NCI-H446 (cell line): ENCODE measurements around the gene CFB.

Experiments
- DNase-seq, 2 experiments: peaks; one replicate each; lab custom pipeline; 2025; lab: John Stamatoyannopoulos, UW

The CFB gene

DNA sequence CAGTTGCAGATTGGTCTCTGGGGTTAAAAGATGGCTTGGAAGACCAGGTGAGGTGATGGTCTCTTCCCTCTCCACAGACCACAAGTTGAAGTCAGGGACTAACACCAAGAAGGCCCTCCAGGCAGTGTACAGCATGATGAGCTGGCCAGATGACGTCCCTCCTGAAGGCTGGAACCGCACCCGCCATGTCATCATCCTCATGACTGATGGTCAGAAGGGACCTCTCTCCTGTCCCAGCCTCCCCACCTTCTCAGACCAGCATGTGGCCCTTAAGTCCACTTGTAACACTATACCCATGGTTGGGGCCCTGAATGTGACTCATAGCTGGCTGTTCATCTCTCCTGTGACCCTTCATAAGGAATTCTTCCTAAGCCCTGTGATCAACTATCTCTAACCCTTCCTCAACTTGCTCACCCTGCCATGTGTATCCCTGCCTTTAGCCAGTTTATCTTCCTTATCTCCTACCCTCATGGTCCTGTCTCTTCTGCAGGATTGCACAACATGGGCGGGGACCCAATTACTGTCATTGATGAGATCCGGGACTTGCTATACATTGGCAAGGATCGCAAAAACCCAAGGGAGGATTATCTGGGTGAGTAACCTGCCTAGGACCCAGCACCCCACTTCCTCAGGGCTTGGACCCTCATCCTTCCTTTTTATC lies 3.0 kb downstream of the CFB start:
- DNase-seq, result no peak

DNA sequence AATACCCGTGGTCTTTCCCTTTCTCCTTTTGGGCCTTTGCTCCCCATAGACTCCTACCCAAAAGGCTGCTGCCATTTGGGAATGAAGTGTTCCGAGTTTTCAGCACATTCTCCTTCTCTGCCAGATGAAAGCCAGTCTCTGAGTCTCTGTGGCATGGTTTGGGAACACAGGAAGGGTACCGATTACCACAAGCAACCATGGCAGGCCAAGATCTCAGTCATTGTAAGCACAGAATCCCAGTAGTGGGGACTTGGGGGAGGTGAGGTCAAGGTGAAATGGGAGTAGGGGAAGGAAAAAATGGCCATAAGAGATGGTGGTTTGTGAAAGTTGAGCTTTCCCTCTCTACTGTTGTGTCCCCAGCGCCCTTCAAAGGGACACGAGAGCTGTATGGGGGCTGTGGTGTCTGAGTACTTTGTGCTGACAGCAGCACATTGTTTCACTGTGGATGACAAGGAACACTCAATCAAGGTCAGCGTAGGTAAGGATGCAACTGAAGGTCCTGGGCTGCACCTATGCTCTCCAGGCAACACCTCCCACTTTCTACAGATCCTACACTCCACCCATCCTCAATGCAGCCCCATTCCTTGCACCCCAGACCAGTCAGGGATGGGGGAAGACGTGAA lies 4.1 kb downstream of the CFB start:
- no peak for DNase-seq

DNA sequence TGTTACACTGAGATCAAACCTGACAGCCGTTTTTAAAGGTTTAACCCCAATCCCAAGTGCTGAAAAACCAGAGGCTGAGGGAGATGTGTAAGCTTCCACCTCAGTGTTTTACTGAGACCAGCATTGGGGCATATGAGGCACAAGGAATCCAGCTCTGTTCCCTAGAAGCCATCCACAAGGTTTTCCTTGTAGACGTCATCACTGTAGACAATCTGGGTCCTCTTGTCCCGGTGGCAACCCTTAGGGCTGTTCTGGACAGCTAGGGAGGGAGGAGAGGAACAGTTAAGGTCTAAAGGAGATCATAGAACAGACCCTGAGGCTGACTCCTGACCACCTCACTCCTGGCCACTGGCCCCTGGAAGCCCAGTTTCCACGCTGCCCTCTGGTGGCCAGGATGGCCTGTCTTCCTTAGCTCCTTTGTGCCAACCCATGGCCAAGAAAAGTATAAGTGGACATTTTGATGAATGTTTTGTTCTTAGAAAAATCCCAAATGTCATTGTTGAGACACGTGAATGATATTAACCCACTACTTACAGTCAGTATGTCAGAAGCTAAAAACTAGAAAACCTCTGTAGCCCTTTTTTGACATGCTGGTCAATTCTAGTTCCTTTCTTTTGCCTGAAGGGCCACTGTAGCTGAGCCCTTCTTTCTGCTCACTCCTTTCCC lies 6.4 kb downstream of the CFB start:
- no peak for DNase-seq

DNA sequence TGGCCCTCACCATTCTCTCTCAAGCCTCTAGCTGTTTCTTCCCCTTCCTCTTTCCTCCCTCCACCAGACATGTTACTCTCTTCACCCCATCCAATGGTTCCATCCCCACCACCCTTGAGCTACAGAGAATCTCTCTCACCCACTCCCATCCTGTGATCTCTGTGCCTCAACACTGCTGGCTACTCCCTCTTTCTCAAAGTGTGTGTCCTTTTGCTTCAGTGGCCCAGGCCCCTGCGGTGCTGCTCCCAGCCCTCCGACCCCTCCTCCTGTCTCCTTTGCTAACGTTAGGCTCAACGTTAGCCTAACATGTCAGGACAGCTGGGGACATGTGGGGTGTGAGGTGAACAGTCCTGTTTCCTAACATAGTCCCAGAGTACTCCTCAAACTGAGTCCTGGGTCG lies 7.0 kb downstream of the CFB start:
- DNase-seq, result no peak

DNA sequence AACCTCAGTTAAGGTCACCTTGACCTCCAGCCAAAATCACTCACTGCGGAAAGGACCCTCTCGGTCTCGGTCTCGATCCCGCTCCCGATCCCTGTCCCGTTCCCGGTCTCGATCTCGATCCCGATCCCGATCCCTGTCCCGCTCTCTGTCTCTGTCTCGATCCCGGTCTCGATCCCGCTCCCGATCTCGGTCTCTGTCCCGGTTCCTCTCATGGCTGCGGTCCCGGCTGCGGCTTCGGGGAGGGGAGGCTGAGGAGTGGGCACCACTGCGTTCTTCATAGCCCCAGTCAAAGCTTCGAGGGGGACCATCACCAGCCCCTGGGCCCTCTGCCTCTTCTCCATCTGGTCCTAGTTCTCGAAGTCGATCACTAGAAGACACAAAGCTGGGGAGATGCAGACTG lies 8.6 kb downstream of the CFB start:
- DNase-seq, result no peak

DNA sequence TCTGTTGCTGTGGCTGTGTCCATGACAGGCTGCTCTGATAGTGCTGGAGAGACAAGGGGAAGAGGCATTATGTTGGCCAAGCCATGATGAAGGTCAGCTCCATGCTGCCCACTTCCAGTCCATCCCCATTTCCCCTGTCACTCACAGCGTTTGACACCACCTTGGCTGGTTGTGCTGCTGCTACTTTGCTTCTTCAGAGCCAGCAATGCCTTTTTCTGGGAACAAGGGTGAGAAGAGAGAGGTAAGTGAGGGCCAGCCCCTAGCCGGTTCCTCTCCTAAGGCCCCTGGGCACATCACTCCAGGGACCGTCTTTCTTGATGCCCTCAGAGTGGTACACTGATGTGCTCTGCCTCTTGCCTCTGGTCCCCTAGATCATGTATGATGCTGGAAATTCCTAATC lies 10.9 kb downstream of the CFB start:
- DNase-seq, result no peak

DNA sequence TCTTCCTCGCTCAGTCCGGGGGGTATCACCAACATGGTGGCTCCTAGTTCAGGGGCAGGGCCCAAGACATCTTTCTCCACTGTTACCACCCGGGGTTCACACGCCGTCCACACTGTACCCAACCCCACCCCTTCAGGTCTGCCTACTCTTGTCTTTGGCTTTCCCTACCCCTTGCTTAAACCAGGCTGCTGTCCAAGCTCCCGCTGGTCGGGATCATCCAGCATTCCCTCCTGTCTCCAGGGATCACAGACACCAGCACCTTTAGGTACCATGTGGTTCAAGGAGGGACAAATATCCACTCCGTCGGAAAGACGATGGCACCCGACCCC lies 12.5 kb downstream of the CFB start:
- DNase-seq, result no peak

DNA sequence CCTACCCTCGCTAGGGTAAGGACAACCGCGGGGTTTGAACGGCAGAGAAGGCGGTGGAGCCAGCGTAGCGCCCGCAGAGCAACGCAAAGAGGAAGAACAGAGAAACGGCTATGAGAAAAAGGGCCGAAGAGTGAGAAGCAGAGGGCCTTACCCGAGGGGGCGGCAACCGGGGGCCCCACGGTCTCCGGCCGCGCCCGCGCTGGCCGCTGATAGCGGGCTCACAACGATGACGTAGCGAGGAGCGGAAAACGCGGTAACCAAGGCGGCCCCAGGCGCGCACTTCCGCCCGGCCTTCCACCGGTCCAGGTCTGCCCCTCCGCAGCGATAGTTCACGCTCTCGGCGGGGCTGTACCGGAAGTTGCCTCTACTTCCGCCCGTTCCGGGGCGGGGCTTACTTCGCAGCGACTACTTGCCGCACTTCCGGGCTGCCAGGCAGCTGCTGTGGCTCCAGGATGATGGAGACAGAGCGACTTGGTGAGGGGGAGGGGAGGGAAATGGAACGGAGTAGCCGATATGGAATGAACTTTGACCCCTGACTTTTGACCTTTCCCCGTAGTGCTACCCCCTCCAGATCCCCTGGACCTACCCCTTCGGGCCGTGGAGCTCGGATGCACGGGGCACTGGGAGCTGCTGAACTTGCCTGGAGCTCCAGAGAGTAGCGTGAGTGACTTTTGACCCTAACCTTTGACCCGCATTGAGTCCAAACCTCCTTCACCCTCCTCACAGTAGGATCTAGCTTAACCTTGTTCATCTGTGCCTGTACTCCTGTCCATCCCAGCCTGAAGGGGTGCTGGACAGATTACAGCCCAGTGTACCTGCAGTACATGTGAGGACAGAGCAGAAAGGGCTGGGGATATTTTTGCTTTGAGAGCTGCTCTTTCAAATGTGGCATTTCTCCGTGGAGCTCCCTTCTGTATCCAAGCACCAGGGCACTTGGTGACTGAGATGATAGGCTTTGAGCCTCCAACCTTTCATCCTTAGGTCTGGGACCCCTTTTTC lies 13.1 kb downstream of the CFB start, which contains the start of the genes NELFE and SKIC2:
NELFE (minus strand) TSS at position 231 of the 999 bp plus-strand sequence. CDS start 525 bp downstream, outside the sequence.
SKIC2 (plus strand) TSS at position 435 of the 999 bp plus-strand sequence; CDS start at position 453, 18 bp downstream.
- DNase-seq, result peak; percentile 89 to 99

DNA sequence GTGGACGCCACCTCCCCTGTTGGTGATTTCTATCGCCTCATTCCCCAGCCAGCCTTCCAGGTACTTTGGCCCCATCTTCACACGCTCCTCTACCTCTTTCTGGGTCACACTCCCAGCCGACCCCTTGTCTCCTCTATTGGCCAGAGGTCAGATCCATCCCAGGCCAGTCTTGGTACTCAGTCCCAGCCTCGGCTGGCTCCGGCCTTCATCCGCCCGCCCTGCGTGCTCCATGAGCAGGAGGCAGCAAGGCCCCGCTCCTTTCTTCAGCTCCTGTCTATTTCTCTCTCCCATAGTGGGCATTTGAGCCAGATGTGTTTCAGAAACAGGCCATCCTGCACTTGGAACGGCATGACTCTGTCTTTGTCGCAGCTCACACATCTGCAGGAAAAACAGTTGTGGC lies 15.7 kb downstream of the CFB start:
- DNase-seq, result no peak

DNA sequence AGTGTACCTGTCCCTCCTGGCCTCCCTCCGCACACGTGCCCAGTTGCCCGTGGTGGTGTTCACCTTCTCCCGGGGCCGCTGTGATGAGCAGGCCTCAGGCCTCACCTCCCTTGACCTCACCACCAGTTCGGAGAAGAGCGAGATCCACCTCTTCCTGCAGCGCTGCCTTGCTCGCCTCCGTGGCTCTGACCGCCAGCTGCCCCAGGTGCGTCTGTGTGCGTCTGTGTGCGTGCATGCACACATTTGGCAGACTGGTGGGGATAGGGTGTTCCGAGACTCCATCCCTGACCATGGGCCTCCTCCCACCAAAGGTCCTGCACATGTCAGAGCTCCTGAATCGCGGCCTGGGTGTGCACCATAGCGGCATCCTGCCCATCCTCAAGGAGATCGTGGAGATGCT lies 18.0 kb downstream of the CFB start:
- DNase-seq, result no peak

DNA sequence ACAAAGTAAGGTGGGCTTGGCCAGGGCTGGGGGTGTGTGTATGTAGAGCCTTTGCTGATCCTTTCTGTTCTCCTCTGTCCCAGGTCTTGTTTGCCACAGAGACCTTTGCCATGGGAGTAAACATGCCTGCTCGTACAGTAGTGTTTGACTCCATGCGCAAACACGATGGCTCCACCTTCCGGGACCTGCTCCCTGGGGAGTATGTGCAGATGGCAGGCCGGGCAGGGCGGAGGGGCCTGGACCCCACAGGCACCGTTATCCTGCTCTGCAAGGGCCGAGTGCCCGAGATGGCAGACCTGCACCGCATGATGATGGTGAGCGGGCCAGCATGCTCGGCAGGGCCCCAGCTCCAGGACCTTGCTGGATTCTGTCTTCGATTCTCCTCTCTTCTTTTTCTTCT lies 19.8 kb downstream of the CFB start:
- no peak for DNase-seq

DNA sequence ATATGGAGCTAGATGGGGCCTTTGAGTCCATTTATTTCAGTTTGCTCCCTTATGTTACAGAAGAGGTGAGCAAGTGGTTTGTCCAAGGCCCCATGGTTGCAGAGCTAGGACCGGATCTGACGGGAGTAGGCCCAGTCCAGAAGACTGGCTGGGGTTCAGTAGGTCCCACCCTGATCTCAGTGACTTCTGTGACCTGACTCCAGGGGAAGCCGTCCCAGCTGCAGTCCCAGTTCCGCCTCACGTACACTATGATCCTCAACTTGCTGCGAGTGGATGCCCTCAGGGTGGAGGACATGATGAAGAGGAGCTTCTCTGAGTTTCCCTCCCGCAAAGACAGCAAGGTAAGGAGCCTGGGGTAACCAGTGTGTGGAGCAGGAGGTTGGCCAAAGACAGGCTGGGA lies 20.6 kb downstream of the CFB start:
- DNase-seq, result no peak

DNA sequence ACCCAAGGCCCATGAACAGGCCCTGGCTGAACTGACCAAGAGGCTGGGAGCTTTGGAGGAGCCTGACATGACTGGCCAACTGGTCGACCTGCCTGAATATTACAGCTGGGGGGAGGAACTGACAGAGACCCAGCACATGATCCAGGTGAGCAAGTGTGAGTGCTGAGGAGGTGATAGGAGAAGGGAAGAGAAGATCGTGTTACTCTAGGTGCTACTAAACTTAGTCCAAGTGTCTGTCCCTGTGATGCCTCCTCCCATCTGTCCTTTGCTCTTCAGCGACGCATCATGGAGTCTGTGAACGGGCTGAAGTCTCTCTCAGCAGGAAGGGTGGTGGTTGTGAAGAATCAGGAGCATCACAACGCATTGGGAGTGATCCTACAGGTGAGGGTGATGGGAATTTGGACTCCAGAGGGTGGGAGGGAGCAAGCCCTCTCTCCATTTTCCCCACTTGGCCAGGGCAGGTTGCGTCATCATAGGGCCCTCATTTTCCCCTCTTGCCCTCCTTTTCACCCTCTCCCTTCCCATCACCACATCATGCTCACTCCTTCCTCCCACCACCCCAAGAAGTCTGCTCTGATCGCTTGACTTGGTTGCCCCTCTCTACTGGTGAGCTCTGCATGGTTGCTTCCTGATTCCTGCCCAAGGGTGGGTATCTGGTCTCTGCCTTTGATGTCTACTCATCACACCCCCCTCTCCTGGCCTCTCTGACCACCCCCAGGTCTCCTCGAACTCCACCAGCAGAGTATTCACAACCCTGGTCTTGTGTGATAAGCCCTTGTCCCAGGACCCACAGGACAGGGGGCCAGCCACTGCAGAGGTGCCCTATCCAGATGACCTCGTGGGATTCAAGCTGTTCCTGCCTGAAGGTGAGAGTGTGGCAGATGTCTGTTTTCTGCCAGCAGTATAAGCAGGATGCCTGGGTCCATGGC lies 21.4 kb downstream of the CFB start:
- DNase-seq, result no peak

DNA sequence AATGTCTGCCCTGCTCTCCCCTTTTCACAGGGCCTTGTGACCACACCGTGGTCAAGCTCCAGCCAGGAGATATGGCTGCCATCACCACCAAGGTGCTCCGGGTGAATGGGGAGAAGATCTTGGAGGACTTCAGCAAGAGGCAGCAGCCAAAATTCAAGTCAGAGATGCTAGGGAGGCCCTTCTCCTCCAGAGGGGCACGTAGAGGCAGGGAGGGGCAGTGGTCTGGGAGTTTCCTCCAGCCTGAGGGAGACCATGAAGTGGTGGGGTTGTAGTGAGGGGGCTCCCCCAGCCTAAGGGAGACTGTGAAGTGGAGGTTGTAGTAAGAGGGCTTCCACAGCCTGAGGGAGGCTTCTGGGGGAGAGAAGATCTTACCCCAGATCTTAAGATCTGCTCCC lies 22.0 kb downstream of the CFB start:
- no peak for DNase-seq

DNA sequence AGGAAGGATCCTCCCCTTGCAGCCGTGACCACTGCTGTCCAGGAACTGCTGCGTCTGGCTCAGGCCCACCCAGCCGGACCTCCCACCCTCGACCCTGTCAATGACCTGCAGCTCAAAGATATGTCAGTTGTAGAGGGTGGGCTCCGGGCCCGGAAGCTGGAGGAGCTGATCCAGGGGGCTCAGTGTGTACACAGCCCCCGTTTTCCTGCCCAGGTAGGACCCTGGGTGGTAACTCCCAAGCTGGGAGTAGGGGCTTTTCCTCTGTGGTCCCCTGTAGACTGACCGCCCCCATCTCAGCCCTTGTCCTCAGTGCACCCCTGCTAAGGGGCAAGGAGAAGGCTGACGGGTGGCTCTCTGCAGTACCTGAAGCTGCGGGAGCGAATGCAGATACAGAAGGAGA lies 22.4 kb downstream of the CFB start:
- DNase-seq, result no peak

DNA sequence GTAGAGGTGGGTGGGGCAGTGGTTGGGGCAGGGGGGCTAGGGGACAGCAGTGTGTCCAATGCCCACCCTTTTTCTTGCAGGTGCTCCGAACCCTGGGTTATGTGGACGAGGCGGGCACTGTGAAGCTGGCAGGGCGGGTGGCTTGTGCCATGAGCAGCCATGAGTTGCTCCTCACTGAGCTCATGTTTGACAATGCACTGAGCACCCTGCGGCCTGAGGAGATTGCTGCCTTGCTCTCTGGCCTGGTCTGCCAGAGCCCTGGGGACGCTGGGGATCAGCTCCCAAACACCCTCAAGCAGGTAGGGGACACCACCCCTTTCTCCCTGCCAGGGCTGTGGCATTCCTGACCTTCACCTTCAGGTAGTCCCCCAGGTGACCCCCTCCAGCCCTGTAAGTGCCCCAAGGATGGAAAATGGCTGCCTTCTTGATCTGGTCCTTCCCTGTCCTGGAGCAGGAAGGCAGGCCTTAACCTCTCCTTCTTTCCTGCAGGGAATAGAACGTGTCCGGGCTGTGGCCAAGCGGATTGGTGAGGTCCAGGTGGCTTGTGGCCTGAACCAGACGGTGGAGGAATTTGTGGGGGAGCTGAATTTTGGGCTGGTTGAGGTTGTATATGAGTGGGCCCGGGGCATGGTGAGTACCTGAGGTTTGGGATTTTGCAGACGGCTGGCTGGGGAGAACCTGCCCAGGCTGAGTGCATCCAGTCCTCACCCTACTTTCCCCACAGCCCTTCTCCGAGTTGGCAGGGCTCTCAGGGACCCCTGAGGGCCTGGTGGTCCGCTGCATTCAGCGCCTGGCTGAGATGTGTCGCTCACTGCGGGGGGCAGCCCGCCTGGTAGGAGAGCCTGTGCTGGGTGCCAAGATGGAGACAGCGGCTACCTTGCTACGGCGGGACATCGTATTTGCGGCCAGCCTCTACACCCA lies 23.2 kb downstream of the CFB start:
- no peak for DNase-seq

DNA sequence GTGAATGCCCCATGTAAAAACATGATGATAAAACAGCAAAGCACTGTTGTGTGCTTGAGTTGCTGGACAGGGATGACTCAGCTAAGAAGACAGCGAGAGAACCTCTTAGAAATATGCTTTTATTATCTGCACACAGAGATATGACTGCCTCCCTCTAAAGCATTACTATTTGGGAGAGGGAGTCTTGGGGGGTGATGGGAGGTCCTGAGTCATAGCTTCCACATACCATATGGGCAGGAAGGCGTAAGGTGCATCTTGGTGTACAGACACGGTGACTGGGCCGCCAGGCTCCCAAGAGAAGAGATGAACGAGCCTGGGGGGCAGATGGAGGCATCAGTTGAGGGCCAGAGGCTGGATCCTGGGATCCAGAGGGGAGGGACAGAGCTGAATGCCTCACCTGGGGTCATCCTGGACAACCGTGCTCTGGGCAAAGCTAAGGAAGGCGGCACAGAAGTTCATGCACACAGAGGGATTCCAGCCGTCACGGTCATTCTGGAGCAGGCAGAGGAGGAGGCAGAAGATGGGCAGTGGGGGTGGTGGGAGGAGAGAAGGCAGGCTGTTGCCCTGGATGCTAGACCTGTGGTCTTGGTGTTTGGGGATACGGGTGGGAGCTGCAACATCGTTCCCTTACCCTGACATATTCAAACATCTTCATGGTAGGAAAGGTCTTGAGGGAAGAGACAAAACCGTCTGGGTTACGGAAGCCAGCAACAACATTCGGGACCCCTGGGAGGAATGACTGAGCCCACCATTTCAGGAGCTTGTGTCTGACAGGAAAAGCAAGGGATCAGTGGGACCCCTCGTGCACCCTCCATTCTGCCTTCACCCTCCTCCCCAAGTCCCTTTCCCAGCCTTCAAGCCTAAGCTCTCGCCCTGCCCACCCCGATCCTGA lies 24.1 kb downstream of the CFB start:
- no peak for DNase-seq

DNA sequence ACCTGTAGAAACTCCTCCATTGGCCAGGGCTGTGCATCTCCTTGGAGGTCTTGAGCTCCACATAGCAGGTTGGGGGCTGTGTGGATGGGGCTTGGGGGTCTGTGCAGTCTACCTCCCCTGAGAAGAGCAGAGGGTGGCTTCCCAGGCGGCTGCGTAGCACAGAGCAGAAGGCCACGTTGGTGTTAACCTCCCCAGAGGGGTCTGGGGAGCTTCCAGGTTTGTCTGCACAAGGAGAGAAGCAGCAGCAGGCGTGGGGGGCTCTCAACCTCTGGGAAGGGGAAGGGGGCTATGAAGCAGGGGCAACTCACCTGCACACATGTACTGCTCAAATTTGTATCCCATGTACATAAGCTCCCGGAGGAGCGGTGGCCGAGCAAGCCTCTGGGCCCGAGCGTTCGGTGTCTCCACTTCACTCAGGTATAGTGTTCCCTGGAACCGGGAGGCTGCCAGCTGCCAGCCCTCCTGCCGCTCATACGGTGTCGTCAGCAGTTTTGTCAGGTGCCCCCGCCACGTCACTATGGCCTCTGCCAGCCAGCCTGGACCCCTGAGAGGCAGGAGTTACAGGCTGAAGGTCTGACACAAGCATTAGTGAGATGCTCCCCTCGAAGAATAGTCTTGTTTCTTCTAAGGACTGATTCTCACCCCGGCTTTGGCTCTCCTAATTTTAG lies 24.8 kb downstream of the CFB start:
- peak in 1 of 2 experiments; percentile 35 for DNase-seq
